ENCODE data around the gene PLA2G10.
"Not testable (repeated sequence)": the region's sequence is repeated elsewhere in the genome, so short reads cannot be mapped to it uniquely, and the experiment has no call there.

The PLA2G10 gene, protein sequence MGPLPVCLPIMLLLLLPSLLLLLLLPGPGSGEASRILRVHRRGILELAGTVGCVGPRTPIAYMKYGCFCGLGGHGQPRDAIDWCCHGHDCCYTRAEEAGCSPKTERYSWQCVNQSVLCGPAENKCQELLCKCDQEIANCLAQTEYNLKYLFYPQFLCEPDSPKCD

DNA sequence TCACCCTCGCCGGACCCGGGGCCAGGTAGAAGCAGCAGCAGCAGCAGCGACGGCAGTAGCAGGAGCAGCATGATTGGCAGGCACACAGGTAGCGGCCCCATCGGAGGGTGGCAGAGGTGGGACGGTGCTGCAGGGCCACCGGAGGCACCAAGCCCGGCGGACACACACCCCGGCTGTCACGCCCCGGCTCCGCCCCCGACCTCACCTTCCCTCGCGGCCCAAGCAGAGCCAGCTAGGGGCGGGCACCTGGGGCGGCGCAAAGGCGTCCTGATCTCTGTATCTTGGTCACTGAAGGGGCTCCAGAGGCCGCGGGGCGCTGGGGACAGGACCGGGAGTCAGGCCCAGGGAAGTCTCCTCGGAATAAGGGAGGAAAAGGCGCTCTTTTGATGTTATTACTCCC, at the start of gene PLA2G10:
PLA2G10 (minus strand) TSS at position 180 of the 400 bp plus-strand sequence; CDS start at position 101, 79 bp downstream.
- DNase-seq (ENCODE audit: low read depth) = not testable (repeated sequence)

- DNase-seq (ENCODE audit: low read depth) = not testable (repeated sequence)
These were observed 48.4 kb upstream of the PLA2G10 start, which contains the start of gene NPIPA2 for GRCh38 chr16:14742273-14743128. TSS of gene NPIPA2 (plus strand) at chr16:14742533. CDS start at chr16:14748066, 5,533 bp downstream.

DNA sequence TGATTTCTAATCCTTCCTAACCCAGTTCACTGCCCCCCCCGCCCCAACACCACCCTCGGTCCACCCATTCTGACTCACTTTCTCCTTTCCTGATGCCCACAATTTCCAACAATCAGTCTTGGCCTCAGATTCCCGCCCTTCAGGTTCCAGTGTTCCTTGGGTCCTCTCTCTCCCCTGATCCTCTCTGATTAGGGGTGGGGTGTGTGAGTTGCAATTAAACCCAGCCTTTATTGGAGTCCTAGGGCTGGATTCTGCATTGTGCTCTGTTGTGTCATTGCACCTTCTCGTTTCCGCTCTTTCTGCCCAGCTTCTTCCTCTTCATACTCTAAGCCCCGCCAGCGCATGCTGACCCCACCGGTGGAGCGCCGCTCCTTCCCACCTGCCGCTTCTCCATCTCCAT, 47.7 kb upstream of the PLA2G10 start:
- DNase-seq (ENCODE audit: low read depth) = not testable (repeated sequence)

GRCh38 chr16:14740832-14741385, 46.8 kb upstream of the PLA2G10 start:
- DNase-seq (ENCODE audit: low read depth) = not testable (repeated sequence)

DNA sequence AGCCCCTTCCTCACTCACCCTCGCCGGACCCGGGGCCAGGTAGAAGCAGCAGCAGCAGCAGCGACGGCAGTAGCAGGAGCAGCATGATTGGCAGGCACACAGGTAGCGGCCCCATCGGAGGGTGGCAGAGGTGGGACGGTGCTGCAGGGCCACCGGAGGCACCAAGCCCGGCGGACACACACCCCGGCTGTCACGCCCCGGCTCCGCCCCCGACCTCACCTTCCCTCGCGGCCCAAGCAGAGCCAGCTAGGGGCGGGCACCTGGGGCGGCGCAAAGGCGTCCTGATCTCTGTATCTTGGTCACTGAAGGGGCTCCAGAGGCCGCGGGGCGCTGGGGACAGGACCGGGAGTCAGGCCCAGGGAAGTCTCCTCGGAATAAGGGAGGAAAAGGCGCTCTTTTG, 39.1 kb upstream of the PLA2G10 start:
- not testable (repeated sequence) for DNase-seq (ENCODE audit: low read depth)

DNA sequence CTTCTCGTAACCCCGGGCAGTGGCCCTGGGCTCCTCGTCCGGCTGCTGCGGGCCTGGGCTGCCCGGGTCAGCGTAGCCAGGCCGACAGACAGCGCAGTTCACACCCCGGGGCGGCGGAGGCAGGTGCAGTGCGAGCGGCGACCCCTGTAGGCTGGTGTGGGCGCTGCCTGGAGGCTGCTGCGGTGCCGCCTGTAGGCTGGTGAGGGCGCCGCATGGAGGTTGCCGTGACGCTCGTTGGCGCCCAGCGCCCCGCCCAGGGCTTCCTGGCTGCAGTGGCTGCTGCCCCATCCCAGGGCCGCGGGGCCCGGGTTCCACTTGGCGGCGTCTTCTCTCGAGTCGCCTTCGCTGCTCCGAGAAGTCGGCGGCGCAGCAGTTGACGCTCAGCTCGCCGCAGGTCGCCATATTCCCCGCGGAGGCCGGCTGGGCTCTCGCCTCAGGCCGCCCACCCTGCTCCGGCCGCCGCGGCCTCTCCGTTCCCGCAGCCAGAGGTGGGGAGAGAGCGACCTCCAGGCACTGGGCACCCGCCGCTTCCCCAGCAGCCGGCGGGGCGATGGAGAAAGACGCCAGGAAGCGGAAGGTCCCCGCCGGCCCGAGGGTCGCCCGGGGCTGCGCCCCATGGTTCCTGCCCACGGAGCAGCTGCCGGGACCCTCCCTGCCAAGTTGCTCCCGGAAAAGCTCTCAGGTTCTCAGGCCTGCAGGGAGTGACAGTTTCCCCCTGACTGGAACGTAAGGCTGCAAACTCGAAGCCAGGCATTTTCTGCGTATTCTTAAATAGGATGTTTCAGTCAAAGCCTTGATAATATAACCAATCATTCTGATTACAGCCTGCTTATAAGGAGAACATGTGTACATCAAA, 9.3 kb upstream of the PLA2G10 start, which contains the start of gene NPIPA3:
NPIPA3 (plus strand) TSS at position 256 of the 856 bp plus-strand sequence. CDS start 5,533 bp downstream, outside the sequence.
- not testable (repeated sequence) for DNase-seq (ENCODE audit: low read depth)

DNA sequence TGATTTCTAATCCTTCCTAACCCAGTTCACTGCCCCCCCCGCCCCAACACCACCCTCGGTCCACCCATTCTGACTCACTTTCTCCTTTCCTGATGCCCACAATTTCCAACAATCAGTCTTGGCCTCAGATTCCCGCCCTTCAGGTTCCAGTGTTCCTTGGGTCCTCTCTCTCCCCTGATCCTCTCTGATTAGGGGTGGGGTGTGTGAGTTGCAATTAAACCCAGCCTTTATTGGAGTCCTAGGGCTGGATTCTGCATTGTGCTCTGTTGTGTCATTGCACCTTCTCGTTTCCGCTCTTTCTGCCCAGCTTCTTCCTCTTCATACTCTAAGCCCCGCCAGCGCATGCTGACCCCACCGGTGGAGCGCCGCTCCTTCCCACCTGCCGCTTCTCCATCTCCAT, 8.6 kb upstream of the PLA2G10 start:
- DNase-seq (ENCODE audit: low read depth) = not testable (repeated sequence)

- DNase-seq (ENCODE audit: low read depth) = not testable (repeated sequence)
These were observed 7.8 kb upstream of the PLA2G10 start for GRCh38 chr16:14701859-14702258.

GRCh38 chr16:14685870-14686793, 8.0 kb downstream of the PLA2G10 start:
- DNase-seq (ENCODE audit: low read depth) = not testable (repeated sequence)

- no peak for DNase-seq (ENCODE audit: low read depth)
These were observed 12.0 kb downstream of the PLA2G10 start for GRCh38 chr16:14682121-14682520.

- DNase-seq (ENCODE audit: low read depth) = no peak
These were observed 13.0 kb downstream of the PLA2G10 start for GRCh38 chr16:14681115-14681514.

GRCh38 chr16:14680396-14680795, 13.7 kb downstream of the PLA2G10 start:
- not testable (repeated sequence) for DNase-seq (ENCODE audit: low read depth)

DNA sequence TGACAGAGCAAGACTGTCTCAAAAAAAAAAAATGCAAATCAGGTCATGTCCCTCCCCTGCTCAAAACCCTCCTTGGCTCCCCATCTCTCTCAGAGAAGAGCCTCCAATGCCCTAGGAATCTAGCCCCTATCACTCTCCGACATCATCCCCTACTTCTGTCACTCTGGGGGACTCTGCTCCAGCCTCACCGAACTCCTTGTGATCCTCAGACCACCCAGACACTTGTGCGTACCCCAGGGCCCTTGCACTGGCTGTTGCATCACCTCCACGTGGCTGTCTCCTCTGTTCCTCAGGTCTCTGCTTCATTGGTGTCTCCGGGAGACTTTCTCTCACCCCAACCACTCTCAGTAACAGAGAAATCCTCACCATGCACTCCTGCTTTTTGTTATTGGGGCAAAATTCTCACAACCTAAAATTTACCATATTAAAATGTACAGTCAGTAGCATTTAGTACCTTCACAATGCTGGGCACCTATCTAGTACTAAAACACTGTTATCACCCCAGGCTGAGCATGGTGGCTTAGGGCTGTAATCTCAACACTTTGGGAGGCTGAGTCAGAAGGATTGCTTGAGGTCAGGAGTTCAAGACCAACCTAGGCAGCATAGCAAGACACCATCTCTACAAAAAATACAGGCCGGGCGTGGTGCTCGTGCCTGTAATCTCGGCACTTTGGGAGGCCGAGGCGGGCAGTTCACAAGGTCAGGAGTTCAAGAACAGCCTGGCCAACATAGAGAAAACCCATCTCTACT, 15.2 kb downstream of the PLA2G10 start:
- DNase-seq (ENCODE audit: low read depth) = no peak

DNA sequence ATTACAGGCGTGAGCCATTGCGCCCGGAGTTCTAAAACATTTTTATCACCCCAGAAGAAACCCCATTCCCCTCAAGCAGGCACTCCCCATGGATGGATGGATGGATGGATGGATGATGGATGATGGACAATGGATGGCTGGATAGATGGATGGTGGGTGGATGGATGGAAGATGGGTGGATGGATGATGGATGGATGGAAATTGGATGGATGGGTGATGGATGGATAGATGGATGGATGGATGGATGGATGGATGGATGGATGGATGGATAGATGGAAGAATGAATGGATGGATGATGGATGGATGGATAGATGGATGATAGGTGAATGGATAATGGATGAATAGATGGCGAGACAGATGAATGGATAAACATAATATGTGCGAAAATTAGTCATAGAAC, 16.5 kb downstream of the PLA2G10 start:
- DNase-seq (ENCODE audit: low read depth) = no peak

DNA sequence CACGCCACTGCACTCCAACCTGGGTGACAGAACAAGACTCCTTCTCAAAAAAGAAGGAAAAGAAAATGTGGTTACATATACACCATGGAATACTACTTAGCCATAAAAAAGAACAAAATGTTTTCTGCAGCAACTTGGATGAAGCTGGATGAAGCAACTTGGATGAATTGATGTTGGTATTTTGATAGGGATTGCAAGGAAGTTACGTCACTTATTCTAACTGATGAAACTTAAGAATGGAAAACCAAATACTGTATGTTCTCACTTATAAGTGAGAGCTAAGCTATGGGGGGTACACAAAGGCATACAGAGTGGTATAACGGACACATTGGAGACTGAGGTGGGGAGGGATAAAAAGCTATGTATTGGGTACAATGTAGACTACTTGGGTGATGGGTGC, 17.5 kb downstream of the PLA2G10 start:
- DNase-seq (ENCODE audit: low read depth) = no peak

- no peak for DNase-seq (ENCODE audit: low read depth)
These were observed 21.6 kb downstream of the PLA2G10 start for GRCh38 chr16:14672403-14672971.

- no peak for DNase-seq (ENCODE audit: low read depth)
These were observed 24.3 kb downstream of the PLA2G10 start for GRCh38 chr16:14669776-14670175.

GRCh38 chr16:14668556-14669223, 25.4 kb downstream of the PLA2G10 start:
- no peak for DNase-seq (ENCODE audit: low read depth)

All from stimulated activated CD8-positive, alpha-beta memory T cell treated with anti-CD3 and anti-CD28 coated beads, Interleukin-7, amount 100 ng/mL, for 24 hours (primary cell).